ENCODE measurements around the gene ABO. TPM values are rescaled to one million over a fixed set of nuclear protein-coding genes. Genes with fewer than 3 reads are reported as not detected.

ABO gene
- total RNA-seq, 1 experiment from 2014 or later: 0.37 TPM

- peaks cover 4 to 11% of the 10 kb centered on the region in 2 experiments for H3K4me1 Mint-ChIP-seq
- no peak overlapping the region for H3K27ac Mint-ChIP-seq
- no peaks in the 10 kb centered on the region; a peak in 1 of 7 replicates for H3K36me3 Mint-ChIP-seq (ENCODE audit: insufficient read depth in 1 of 3, low read depth in 3 of 3)
- no peaks in the 10 kb centered on the region for H3K4me1 ChIP-seq (ENCODE audit: insufficient read depth, low read length)
- H2AFZ ChIP-seq (ENCODE audit: low read length): no peak overlapping the region
- H2BK15ac ChIP-seq (ENCODE audit: low read depth, low read length): no peak overlapping the region
- no peak overlapping the region for H2BK20ac ChIP-seq (ENCODE audit: low read depth, low read length, poor library complexity, severe bottlenecking)
- H3K23me2 ChIP-seq (ENCODE audit: insufficient read length, low read depth, low read length, poor library complexity, severe bottlenecking): no peaks in the 10 kb centered on the region
- no peak overlapping the region for H3K4me2 ChIP-seq (ENCODE audit: insufficient read depth, insufficient read length, low read length)
- no peak overlapping the region for H3K4ac ChIP-seq (ENCODE audit: low read depth, low read length)
- no peaks in the 10 kb centered on the region for H4K20me1 ChIP-seq (ENCODE audit: control insufficient read depth, insufficient read depth, insufficient read length)
- no peak overlapping the region; a peak in 1 of 5 replicates for H3K4me3 Mint-ChIP-seq
- no peaks in the 10 kb centered on the region for H3K79me2 ChIP-seq (ENCODE audit: insufficient read depth, low read length)
- H3K9me3 Mint-ChIP-seq: no peaks in the 10 kb centered on the region
- H3K14ac ChIP-seq (ENCODE audit: insufficient read depth, low read length): no peak overlapping the region
- H2BK12ac ChIP-seq (ENCODE audit: insufficient read length, low read depth, low read length): no peak overlapping the region
- H2AK5ac ChIP-seq (ENCODE audit: insufficient read length, low read length): no peak overlapping the region
- H3K23ac ChIP-seq (ENCODE audit: insufficient read length, low read depth, low read length): no peak overlapping the region
- H4K5ac ChIP-seq (ENCODE audit: insufficient read length, low read depth, low read length): no peak overlapping the region
- H3K27me3 Mint-ChIP-seq (ENCODE audit: low read depth): peaks cover 38% of the 10 kb centered on the region
- no peak overlapping the region for H3T11ph ChIP-seq (ENCODE audit: low read length)
- no peaks in the 10 kb centered on the region for H3K27me3 ChIP-seq (ENCODE audit: insufficient read depth, low read length)
- no peak for TF ChIP-seq CTCF (conservative IDR thresholded peaks at IDR 0.05)
- H3K9me3 ChIP-seq (ENCODE audit: control insufficient read depth, low read depth, low read length): no peaks in the 10 kb centered on the region
- H4K91ac ChIP-seq (ENCODE audit: insufficient read length, low read depth, low read length): no peak overlapping the region
- WGBS (ENCODE audit: extremely low coverage, insufficient read length, low lambda C conversion rate): no CpG with 5 or more reads among the region's 16 CpGs
- H4K8ac ChIP-seq (replicated peaks; ENCODE audit: insufficient read length, low read depth, low read length): no peak overlapping the region
- H3K18ac ChIP-seq (ENCODE audit: insufficient read length, low read depth, low read length): no peak overlapping the region
- H3K9ac ChIP-seq (ENCODE audit: extremely low read depth, insufficient read length, low read length): no peak overlapping the region
- H2BK120ac ChIP-seq (ENCODE audit: low read depth, low read length, poor library complexity, severe bottlenecking): no peak overlapping the region
- no peak overlapping the region for H2BK5ac ChIP-seq (ENCODE audit: insufficient read length, low read length)
- no peaks in the 10 kb centered on the region for H3K79me1 ChIP-seq (ENCODE audit: insufficient read depth, low read depth, low read length, poor library complexity, severe bottlenecking)
- H3K27ac ChIP-seq (ENCODE audit: insufficient read length, low read depth, low read length): no peak overlapping the region
- no peak overlapping the region for H3K56ac ChIP-seq (ENCODE audit: insufficient read length, low read depth, low read length)
- no peak for DNase-seq
These were observed 22.5 kb downstream of the ABO start for GRCh38 chr9:133252301-133253020.

All from H9 (cell line).